Activated CD4-positive, CD25-positive, alpha-beta regulatory T cell treated with anti-CD3 and anti-CD28 coated beads, Interleukin-2, amount 50 U/mL, for 16 hours (primary cell): Measurements from ENCODE around the gene NDUFB10.
A peak's percentile ranks its signal among the peaks of the same experiment; 100 is the strongest.
"Not testable (repeated sequence)": the region's sequence is repeated elsewhere in the genome, so short reads cannot be mapped to it uniquely, and the experiment has no call there.

Experiments used
- DNase-seq: peaks from one replicate; pipeline ENCODE4 v3.0.0-alpha.2; 2020; ENCODE audit warnings: low read depth, low spot score

Gene NDUFB10

DNA sequence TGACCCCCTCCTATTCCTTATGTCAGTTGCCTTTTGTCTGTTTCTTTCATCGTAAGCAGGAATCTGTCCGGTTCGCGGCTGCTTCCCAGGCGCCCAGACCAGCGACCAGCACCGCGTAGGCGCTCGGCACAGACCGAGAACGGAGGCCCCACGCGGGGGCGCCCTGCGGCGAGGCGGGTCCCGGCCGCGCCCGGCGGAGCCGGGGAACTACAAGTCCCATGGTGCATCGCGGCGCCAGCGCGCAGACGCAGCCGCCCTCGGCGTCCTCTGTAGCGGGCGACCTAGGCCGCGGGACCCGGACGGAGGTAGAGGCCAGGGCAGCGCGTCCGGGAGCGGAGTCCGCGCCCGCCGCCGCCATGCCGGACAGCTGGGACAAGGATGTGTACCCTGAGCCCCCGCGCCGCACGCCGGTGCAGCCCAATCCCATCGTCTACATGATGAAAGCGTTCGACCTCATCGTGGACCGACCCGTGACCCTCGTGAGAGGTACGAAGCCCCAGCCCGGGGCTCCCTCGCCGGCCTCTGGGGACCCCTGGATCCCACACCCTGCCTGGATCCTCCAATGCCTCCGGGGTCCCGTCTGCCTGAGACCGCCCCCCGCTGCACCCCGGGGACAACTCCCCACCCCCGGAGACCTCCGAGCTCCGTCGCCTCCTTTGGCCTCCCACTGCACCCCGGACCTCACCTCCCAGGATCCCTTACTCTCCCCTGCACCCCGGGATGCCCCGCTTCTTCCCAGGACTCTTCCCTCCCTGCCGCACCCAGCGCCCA is at the start of gene NDUFB10:
Gene NDUFB10, plus strand, starts transcription at position 270 of the 771 bp plus-strand sequence. Its CDS starts 87 bp downstream, at position 357.
- DNase-seq = peak; percentile 82

DNA sequence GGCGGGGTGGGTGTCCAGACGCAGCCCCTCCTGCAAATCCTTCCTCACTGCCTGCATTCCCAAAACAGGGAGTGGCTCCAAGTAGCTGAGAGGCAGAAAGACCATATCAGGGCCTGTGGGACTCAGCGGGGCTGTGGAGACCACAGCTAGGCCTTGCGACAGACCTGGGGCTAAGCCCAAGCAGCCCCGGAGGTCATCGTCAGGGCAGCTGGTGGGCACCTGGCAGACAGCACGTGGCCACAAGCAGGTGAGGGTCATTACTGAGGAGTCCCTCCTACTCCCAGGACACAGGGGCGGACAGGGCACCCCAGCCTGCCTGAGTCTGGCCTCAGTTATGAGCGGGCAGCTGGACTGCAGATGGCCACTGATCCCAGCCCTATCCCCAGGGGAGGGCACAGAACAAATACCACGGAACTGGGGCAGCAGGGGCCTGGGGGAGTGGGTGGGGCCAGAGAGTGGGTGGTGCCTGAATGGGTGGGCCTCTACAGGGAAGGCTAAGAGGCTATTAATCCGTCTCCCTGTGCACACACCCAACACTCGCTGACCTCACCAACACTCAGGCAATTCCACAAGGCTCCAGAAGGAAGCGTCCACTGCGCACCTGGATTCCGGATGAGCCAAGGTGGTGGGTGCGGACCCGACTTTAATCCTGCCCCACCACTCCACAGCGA is 49.6 kb upstream of the NDUFB10 start:
- no peak for DNase-seq

DNA sequence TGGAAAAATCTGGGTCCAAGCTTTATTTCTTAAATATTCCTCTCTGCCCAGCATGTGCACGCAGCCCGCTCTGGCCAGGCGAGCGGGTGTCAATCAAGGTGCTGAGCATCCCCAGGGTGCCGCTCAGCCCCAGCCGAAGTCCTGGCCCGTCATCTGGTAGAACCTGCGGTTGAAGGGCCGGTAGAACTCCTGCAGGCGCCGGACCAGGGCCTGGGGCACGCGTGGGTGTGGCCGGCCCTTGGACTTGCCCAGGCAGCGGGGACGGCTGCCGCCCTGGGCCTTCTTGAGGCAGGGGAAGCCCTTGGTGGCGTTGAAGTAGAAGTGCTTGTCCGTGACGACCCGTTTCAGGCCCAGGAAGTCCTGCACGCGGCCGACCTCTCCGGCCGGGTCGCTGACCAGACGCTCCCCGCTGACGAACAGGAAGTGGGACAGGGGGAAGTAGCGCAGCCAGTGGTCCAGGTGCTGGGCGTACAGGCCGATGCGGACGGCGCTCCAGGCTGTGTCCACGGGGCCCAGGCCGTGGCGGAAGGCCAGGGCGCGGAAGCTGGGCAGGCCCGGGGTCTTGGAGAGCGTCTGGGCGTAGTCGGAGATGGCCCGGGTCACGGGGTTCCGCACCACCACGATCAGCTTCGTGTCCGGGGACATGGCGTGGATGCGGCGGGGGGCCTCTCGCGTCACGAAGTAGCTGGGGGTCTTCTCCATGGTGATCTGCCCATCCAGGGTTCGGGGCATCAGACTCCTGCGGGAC is 47.7 kb upstream of the NDUFB10 start:
- DNase-seq = no peak

DNA sequence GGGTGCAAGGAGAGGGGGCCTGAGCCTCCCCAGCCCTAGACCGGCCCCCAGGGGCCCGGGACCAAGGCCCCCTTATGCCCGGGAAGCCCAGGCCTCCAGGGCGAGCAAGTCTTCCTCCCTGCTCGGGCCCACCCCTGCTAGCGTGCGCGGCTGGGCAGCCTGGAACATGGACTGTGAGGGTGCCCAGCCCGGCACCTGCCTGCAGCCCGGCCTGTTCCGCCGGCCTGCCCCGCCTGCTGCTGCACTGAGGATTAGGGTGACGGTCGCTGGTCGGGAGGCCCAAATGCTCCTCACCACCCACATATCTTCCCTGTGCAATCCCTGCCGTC is 47.2 kb upstream of the NDUFB10 start:
- no peak for DNase-seq

DNA sequence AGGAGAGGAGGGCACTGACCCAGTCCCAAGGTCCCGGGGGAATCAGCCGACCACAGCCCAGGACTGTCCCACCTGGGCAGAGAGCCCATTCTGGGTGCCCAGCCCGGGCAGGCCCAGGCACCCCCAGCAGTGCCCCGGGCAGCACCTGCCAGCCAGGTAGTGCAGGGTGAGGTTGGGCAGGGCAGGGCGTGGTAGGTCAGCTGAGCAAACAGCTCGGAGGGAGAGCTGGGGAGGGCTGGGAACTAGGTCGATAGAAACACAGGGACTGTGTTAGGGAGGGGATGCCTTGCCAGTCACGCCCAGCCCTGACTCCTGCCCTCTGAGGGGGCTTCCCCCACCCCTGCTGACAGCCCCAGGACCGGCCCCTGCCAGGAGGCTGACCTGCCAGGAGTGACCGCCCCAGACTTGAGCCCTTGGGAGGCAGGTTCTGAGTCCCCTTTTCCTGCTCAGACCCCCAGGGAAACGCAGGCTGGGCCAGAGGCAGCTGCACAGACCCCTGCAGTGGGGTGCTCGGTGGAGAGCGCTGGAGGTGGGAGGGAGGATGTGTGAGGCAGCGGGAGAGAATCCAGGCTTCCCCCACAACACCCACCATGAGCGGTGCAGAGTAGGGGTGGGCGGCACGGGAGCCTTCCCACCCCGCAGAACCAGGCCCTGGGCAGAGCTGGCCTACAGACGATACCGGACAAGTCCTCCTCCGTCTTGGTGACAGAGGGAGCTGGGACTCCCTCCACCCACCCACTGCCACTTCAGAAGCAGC is 45.8 kb upstream of the NDUFB10 start:
- no peak for DNase-seq

DNA sequence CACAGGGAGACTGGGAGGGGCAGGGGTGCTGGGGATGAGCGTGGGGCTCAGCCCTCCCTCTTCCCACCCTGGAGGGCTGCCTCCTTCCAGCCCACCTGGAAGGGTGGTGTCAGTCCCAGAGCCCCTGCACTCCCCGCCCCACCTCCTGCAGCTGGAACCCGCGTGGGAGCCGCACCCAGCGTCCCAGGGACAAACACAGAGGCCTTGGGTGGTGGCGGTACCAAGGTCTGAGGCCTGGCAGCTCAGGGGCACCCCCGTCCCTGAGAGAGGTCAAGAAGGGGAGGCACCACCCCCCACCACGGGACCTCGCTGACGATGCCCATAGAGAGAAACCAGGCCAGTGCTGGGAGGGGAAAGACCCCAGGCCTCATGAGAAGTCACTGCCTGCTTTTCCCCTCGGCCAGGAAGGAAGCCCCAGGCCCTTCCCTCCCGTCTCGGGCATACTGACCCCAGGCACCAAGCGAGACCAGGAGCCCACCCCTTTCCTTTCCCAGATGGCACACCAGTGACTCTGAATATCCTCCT is 45.2 kb upstream of the NDUFB10 start:
- no peak for DNase-seq

DNA sequence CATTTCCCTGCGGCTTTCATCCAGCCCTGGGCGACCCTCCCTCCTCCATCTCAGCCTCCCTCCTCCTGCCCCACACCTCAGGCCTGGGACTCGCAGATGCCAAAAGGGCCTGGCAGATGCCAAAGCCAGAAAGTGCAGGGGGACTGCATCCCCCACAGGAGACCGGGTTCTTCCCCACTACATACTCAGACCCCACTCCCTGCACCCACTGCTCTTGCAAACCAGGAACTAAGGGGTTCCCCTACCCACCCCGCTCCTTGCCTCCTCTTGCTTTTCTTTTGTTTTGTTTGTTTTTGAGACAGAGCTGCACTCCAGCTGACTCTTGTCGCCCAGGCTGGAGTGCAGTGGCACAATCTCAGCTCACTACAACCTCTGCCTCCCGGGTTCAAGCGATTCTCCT is 44.4 kb upstream of the NDUFB10 start:
- DNase-seq = no peak

DNA sequence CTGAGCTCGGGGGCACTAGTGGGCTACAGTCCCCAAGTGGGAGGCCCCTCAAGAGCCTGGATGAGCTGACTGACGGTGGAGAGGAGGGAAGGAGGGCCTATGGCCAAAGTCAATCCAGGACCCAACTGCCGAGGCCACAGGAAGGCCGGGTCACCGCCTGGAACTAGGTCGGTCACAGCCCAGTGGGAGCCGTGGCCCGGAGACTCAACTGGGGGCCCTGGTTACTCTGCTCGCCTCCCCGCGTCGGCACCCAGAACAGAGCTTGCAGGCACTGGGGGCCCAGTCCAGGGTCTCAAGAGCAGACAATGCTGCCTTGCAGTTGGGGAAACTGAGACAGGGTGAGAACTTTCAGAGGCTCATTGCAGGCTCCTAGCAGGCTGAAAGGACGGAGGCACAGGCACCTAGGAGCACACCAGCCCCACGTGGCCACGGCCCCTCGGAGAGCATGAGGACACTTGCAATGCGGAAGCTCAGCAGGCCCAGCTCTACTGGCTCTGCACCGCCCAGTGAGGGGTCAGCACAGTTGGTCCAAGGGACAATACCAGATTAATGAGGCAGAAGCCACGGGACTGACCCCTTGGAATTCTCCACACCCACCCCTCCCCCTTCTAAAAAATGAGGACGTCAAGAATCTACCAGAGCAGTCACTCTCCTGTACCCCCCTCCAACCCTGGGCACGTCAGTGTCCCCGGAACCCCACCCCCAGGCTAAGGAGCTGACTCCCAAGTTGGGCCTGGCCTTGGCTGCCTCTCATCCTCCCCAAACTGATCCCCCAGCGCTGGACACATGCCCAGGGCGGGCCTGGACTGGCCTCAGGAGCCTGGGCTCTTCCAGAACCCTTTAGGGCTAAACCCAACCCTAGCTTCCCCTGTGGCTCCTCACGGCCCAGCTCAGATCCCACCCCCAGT is 43.4 kb upstream of the NDUFB10 start:
- no peak for DNase-seq

DNA sequence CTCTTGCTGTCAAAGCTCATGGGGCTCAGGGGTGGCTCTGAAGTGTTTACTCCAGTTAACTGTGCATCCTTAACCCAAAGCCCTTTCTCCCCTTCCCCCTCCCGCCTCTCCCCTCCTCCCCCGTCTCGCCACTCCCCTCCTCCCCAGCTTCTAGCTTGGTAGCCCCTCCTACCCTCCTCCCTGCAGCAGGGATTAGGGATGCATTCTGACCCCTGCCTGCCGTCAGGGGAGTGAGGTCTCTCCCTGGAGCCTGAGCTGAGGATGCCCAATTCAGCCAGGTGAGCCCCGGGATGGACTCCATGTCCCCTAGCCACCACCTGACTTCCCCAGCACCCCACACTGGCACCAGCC is 42.7 kb upstream of the NDUFB10 start:
- no peak for DNase-seq

DNA sequence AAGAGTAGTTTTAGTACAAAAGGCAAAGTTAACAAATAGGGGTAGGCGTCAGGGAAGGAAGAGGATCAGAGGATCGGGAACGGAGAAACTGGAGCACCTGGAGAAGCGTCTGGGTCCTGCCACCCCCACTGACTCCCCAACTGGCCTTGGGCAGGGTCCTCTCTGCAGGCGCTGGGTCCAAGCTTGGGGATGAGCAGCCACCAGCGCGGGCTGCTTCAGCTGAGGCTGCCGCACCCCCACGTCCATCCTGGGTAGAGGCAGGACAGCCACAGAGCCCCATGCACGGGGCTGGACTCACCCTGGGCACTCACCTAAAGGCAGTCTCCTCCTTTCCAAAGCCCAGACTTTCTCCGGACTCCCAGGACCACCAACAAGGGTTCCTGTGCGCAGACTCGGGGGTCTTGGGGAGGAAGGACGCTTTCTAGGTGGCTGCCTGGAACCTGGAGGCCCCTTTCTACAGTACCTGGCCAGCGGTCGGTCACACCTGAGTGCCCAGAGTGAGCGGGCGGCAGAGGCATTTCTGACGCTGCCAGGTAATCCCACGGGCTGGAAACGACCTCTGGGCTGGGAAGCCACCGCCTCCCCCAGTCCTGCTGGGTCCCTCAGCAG is 42.2 kb upstream of the NDUFB10 start:
- DNase-seq = no peak

DNA sequence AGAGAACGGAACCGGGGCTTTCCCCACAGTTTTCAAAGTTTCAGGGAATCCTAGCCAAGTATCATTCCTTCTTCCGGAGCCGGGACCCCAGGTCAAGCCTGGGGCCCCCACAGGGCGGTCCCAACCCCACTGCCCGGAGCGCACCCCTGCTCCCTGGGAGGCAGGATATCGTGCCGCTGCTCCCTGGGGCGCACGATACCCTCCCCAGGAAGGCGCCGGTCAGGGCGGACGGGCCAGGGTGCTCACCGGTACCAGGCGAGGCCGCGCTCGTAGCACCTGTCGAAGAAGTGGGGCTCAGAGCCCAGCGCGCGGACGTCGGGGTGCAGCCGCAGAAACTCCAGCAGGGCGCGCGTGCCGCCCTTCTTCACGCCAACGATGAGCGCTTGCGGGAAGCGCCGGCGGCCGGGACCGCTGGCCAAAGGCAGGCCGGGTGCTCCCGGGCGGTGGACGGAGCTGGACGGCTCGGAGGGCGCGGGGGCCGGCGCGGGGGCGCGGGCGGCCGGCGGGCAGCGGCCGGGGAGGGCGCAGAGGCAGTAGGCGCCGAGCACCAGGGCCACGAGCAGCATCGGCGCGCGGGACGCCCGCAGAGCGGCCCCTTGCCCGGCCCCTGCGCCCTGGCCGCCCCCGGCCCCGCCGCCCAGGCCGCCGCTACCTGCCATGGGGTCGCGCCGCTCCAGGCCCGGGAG is 41.5 kb upstream of the NDUFB10 start:
- DNase-seq = no peak

DNA sequence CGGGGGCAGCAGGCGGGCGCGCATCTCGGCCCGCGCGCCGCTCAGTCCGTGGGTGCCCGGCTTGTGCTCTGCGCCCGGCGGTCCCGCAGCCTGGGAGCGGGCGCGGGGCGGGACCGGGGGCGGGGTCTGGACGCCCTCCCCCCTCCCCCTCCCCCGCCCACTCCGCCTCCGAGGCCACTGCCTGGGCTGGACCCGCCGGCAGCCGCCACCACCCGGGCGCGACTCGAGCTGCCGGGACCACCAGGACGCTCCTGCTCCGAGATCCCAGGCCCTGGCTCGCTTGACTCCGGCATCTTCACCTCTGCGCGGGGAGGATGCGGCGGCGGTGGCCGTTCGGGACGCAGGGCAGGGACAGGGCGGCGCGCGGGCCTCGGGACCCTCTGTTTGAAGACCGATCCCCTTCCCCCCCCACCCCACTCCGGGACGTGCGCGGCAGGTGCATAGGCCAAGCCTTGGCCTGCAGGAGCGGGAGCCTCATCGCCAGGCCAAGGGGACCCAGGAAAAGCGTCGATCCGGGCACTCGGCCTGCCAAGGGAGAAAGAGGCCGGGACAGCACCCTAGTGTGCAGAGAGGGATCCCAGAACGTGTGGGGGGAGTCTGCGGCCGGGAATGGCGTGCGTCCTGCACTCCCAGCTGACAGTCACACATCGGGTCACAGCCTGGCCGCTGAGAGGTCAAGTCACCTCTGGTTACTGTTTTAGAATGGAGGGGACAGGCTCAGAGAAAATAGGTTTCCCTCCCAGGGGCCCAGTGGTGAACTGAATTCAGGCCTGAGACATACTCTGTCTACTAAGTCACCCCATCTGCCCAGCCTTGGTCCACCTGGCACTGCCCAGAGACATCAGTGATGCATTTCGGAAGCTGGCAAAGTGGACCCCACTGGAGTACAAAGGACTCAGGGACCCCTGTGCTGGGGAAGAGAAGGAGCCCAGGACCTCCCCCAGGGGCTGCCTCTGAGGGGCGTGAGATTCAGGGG is 40.7 kb upstream of the NDUFB10 start, which contains the start of gene HS3ST6:
Gene HS3ST6, minus strand, starts transcription at position 65 of the 976 bp plus-strand sequence. CDS start 92 bp downstream, outside the sequence.
- no peak for DNase-seq

DNA sequence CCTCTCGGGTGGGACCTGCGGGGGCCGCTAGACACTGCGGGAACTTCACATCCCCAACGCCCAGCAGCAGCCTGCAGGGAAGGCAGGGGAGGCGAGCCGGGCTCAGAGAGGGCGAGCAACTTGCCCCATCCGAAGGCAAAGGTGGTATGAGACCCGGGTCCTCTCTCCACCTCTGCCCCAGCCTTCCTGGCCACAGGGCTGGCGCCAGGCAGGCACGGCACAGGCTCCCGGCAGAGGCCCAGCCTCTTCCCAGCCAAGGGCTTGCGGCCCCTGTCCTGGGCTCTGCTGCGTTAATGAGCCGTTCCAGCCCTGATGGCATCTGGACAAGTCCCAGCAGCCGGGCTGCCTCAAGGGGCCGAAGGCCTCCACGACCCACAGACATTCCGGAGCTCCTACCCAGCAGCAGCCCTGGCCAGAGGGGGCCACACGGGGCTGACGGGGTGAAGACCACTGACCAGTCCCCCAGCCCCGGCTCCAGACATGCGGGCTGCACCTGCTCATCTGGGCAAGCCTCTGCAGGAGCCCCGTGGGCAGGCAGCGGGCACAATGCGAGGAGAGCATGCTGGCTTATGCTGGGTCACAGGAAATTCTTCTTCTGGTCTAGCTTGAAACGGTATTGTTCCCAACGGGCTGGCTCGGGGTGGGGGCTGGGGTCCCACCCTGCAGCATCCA is 39.9 kb upstream of the NDUFB10 start:
- no peak for DNase-seq

DNA sequence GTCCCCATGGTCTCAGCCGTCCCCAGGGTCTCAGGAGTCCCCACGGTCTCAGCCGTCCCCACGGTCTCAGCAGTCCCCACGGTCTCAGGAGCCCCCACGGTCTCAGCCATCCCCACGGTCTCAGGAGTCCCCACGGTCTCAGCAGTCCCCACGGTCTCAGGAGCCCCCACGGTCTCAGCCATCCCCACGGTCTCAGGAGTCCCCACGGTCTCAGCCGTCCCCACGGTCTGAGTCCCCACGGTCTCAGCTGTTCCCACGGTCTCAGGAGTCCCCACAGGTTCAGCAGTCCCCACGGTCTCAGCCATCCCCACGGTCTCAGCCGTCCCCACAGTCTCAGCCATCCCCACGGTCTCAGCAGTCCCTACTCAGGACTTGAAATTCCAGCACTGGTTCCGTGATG is 39.2 kb upstream of the NDUFB10 start:
- not testable (repeated sequence) for DNase-seq

DNA sequence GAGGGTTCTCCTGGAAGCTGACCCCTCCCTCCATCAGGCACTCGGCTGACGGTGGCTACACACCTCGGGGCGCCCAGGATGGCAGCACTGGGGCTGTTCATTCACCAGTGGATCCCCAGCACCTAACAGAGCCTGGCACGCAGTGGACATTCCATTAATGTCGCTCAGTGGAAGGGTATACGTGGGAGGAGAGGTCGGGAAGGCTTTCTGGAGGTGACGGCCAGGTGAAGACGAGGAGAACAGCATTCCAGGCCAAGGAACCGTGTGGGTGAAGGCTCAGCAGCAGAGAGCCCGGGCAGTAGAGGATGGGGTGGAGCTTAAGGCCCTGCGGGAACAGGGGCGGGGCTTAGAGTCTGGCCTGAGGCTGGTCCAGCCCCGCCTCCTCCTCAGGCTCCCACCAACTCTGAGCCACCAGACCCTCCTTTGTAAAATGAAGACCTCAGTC is 38.6 kb upstream of the NDUFB10 start:
- DNase-seq = no peak

DNA sequence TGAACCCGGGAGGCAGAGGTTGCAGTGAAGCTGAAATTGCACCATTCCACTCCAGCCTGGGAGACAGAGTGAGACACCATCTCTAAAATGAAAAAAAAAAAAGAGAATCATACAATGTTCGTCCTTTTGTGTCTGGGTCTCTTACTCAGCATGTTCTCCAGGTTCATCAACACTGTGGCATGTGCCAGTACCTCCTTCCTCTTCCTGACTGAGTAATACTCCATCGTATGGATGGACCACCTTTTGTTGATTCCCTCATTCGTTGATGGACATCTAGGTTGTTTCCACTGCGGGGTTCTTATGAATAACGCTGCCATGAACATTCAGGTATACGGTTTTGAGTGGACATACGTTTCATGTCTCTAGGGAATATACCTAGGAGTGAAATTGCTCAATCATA is 37.0 kb upstream of the NDUFB10 start:
- no peak for DNase-seq

DNA sequence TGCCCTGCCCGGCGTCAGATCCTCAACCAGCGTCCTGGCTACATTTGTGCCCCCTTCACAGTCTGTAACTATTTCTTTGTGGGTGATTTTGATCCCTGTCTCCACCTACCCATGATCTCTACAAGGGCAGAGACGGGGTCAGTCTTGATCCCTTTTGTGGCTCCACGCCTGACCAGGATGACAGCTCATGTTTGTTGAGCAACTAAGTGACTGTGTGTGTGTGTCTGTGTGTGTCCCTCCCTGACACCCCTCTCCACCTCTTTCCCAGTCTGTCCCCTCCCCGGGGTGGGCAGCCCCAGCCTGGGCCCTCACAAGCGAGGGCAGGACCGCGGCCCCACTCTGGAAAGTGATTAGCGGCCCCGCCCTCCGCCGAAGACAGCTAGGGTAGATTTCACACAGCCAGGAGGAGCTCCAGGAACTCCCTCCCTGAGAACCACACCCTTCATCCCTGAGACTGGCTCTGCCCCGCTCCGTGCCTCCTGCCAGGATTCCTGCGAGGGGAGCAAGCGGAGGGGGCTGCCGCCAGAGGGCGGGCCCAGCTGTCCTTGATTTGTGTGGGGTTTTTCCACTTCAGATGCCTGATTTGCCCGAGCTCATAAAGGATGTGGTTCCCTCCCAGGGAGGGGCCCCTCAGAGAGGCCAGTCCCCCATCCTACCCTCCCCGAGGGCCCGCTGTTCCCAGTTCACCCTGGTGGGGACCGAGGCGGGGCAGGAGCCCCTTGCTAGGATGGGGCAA is 35.9 kb upstream of the NDUFB10 start:
- DNase-seq = no peak
